ENCODE results near the gene RIMS3. TPM values are rescaled to one million over a fixed set of nuclear protein-coding genes. Genes with fewer than 3 reads are reported as not detected.
A peak's percentile ranks its signal among the peaks of the same experiment; 100 is the strongest.
"Not testable (repeated sequence)": the region's sequence is repeated elsewhere in the genome, so short reads cannot be mapped to it uniquely, and the experiment has no call there.

RIMS3 gene
- total and polyA plus RNA-seq, 2 experiments from 2014 or later = 1.4 to 1.6 TPM

DNA sequence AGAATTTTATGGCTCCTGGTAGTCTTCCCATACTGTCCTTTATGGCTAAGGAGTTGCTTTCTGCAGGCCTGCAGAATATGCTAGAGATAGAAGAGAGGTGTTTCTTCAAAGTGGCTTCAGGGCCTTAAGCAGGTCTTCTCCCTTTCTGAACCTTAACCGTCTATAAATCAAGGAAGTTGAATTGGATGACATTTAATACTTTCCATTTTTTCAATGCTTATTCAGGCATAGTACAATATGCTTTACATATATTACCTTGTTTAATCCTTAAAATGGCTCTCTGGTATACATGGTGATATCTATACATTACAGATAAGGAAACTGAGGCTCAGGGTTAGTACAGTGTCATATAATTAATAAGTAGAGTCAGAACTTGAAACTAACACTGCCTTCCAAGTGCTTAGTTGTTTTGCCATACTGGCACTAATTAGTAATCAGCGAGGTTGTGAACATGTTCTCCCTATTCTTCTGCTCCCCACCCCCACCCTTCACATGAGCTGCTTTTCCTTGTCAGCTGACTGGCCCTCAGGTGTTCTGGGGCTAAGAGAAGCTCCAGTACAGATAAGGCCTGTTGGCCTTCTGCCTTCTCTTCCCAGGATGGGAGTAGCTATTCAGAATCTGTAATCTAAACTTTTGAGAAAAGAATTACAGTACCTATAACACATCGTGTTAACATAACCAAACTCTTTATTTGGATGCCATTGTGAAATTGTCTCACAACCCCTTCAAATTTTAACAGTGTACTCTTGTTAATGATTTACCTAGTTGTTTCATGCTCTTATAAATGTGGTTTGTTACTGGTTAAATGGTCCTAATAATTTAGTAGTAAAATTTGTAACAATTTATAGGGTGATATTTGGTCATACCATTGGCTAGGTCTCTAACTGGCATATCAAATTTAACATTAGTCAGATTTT lies 39.6 kb upstream of the RIMS3 start:
- Histone ChIP-seq H3K4me3 (no peak overlapping the region), H3K9me2 (replicated peaks; ENCODE audit: insufficient read depth) (no peaks in the 10 kb centered on the region), H2AFZ (no peak overlapping the region), H3K4me2 (no peak overlapping the region), H3K27me3 (no peaks in the 10 kb centered on the region), H3K27ac (peak overlapping the region; percentile 14), H3K9me3 (ENCODE audit: low read depth) (no peaks in the 10 kb centered on the region), H3K4me1 (ENCODE audit: insufficient read depth) (peaks cover 6% of the 10 kb centered on the region), H3K79me2 (peaks cover 93% of the 10 kb centered on the region), H4K20me1 (ENCODE audit: insufficient read depth, poor library complexity, severe bottlenecking) (peaks cover 4% of the 10 kb centered on the region), H3K36me3 (replicated peaks; ENCODE audit: insufficient read depth, low read depth) (no peaks in the 10 kb centered on the region)
- no peak for TF ChIP-seq EZH2 (IDR thresholded peaks at IDR 0.05; ENCODE audit: borderline replicate concordance)
- TF ChIP-seq, protein P1, sequence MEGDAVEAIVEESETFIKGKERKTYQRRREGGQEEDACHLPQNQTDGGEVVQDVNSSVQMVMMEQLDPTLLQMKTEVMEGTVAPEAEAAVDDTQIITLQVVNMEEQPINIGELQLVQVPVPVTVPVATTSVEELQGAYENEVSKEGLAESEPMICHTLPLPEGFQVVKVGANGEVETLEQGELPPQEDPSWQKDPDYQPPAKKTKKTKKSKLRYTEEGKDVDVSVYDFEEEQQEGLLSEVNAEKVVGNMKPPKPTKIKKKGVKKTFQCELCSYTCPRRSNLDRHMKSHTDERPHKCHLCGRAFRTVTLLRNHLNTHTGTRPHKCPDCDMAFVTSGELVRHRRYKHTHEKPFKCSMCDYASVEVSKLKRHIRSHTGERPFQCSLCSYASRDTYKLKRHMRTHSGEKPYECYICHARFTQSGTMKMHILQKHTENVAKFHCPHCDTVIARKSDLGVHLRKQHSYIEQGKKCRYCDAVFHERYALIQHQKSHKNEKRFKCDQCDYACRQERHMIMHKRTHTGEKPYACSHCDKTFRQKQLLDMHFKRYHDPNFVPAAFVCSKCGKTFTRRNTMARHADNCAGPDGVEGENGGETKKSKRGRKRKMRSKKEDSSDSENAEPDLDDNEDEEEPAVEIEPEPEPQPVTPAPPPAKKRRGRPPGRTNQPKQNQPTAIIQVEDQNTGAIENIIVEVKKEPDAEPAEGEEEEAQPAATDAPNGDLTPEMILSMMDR (IDR thresholded peaks at IDR 0.05; ENCODE audit: poor library complexity) = no peak
- TF ChIP-seq EZH2phosphoT487 (IDR thresholded peaks at IDR 0.05; ENCODE audit: low read depth, severe bottlenecking, unreplicated experiment) = no peak
- DNase-seq (ENCODE audit: low spot score) = peak; percentile 35
- WGBS (ENCODE audit: low lambda C conversion rate, missing lambda C conversion rate) = 74% methylated on average over 3 of the region's 3 CpGs

DNA sequence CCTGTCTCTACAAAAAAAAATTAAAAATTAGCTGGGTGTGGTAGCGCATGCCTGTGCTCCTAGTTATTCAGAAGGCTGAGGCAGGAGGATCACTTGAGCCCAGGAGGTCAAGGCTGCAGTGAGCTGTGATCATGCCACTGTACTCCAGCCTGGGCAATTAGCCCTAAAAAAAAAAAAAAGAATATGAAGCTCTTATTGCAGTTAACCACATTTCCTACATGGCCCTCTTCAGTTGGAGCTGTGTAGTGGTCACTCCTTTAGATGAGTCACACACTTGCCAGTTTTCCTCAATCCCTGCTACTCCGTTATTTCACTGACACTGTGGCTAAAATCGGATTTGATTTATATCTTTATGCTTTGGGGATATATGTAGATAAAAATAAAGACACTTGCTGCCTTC lies 37.8 kb upstream of the RIMS3 start:
- no peak overlapping the region for H3K4me2 ChIP-seq
- 88% methylated on average over 3 of the region's 3 CpGs for WGBS (ENCODE audit: low lambda C conversion rate, missing lambda C conversion rate)

DNA sequence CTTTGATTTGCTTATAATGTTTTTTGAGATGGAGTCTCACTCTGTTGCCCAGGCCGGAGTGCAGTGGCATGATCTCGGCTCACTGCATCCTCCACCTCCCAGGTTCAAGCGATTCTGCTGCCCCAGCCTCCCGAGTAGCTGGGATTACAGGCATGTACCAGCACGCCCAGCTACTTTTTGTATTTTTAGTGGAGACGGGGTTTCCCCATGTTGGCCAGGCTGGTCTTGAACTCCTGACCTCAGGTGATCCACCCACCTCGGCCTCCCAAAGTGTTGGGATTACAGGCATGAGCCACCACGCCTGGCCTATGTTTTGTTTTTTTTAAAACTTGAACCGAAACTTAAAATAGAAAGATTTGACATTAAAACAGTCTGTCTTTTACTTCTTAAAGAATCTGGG lies 37.3 kb upstream of the RIMS3 start:
- H3K27me3 ChIP-seq; H2AFZ ChIP-seq; H3K9me3 ChIP-seq (ENCODE audit: low read depth); H3K4me1 ChIP-seq (ENCODE audit: insufficient read depth); H3K27ac ChIP-seq; H3K36me3 ChIP-seq (replicated peaks; ENCODE audit: insufficient read depth, low read depth); H3K4me3 ChIP-seq; DNase-seq (ENCODE audit: low spot score); H3K4me2 ChIP-seq; H3K9me2 ChIP-seq (replicated peaks; ENCODE audit: insufficient read depth): not testable (repeated sequence)
- 93% methylated on average over 9 of the region's 9 CpGs for WGBS (ENCODE audit: low lambda C conversion rate, missing lambda C conversion rate)
- Histone ChIP-seq H3K79me2 (peaks cover 100% of the 10 kb centered on the region), H4K20me1 (ENCODE audit: insufficient read depth, poor library complexity, severe bottlenecking) (peaks cover 14% of the 10 kb centered on the region)

More for the DNA sequence above, 37.8 kb upstream of the RIMS3 start:
- Histone ChIP-seq H3K9me2 (replicated peaks; ENCODE audit: insufficient read depth) (no peaks in the 10 kb centered on the region), H3K27ac (peak overlapping the region; percentile 4), H2AFZ (no peak overlapping the region), H4K20me1 (ENCODE audit: insufficient read depth, poor library complexity, severe bottlenecking) (peaks cover 9% of the 10 kb centered on the region), H3K79me2 (peaks cover 100% of the 10 kb centered on the region), H3K9me3 (ENCODE audit: low read depth) (no peaks in the 10 kb centered on the region), H3K4me1 (ENCODE audit: insufficient read depth) (peaks cover 6% of the 10 kb centered on the region), H3K4me3 (no peak overlapping the region), H3K36me3 (replicated peaks; ENCODE audit: insufficient read depth, low read depth) (no peaks in the 10 kb centered on the region), H3K27me3 (no peaks in the 10 kb centered on the region)
- no peak for TF ChIP-seq EZH2 (IDR thresholded peaks at IDR 0.05; ENCODE audit: borderline replicate concordance)
- TF ChIP-seq, protein P1 (IDR thresholded peaks at IDR 0.05; ENCODE audit: poor library complexity) = no peak
- no peak for TF ChIP-seq EZH2phosphoT487 (IDR thresholded peaks at IDR 0.05; ENCODE audit: low read depth, severe bottlenecking, unreplicated experiment)
- no peak for DNase-seq (ENCODE audit: low spot score)

DNA sequence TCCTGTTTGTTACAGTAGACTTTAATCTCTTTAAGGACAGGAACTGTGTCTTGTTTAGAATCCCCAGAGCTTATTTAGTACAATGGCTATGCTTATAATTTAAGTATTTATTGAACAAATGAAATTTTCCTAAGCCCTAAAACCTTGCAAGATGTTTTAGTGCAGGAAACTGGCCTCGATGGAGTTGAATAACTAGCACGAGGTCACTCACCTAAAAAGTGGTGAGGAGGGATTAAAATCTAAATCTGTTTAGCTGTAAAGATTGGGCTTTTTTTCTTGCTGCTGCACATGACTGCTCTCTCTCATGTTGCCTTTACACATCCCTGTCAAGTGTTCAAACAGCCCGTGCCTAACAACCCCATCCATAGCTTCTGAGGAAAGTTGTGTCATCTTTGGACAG lies 36.2 kb upstream of the RIMS3 start:
- DNase-seq (ENCODE audit: low spot score) = no peak
- no peak overlapping the region for H3K4me3 ChIP-seq
- no peak overlapping the region for H3K4me2 ChIP-seq
- no peaks in the 10 kb centered on the region for H3K9me3 ChIP-seq (ENCODE audit: low read depth)
- no peaks in the 10 kb centered on the region for H3K9me2 ChIP-seq (replicated peaks; ENCODE audit: insufficient read depth)
- peaks cover 6% of the 10 kb centered on the region for H3K4me1 ChIP-seq (ENCODE audit: insufficient read depth)
- WGBS (ENCODE audit: low lambda C conversion rate, missing lambda C conversion rate) = 65% methylated on average over 3 of the region's 3 CpGs
- no peak overlapping the region for H2AFZ ChIP-seq
- H3K27ac ChIP-seq = no peak overlapping the region
- peaks cover 100% of the 10 kb centered on the region for H3K79me2 ChIP-seq
- peaks cover 25% of the 10 kb centered on the region for H4K20me1 ChIP-seq (ENCODE audit: insufficient read depth, poor library complexity, severe bottlenecking)
- TF ChIP-seq, protein P1 (IDR thresholded peaks at IDR 0.05; ENCODE audit: poor library complexity) = no peak
- TF ChIP-seq EZH2phosphoT487 (IDR thresholded peaks at IDR 0.05; ENCODE audit: low read depth, severe bottlenecking, unreplicated experiment) (no peak), EZH2 (IDR thresholded peaks at IDR 0.05; ENCODE audit: borderline replicate concordance) (no peak)
- H3K27me3 ChIP-seq = no peaks in the 10 kb centered on the region
- no peaks in the 10 kb centered on the region for H3K36me3 ChIP-seq (replicated peaks; ENCODE audit: insufficient read depth, low read depth)
